HG03460 (cell line): Measurements from ENCODE around the gene ATP1B1.

Experiments used
- ATAC-seq: cut with Tn5 transposase; IDR thresholded peaks from one replicate; pipeline ENCODE4 v1.9.1; 2021; ENCODE audit not compliant: unreplicated experiment

ATP1B1 gene

GRCh38 chr1:169106095-169106920 lies at the start of gene ATP1B1:
TSS of gene ATP1B1 (plus strand) at chr1:169106690. CDS start at chr1:169106830, 140 bp downstream.
- ATAC-seq = peak; percentile 81

- ATAC-seq = no peak
Measured at GRCh38 chr1:169059421-169059820, 47.1 kb upstream of the ATP1B1 start.

- no peak for ATAC-seq
Measured at GRCh38 chr1:169060043-169060722, 46.3 kb upstream of the ATP1B1 start.

GRCh38 chr1:169060919-169061639 lies 45.4 kb upstream of the ATP1B1 start:
- ATAC-seq = no peak

- no peak for ATAC-seq
Measured at GRCh38 chr1:169062152-169062551, 44.3 kb upstream of the ATP1B1 start.

GRCh38 chr1:169064103-169064502 lies 42.4 kb upstream of the ATP1B1 start:
- ATAC-seq = no peak

- ATAC-seq = no peak
Measured at GRCh38 chr1:169070547-169070946, 35.9 kb upstream of the ATP1B1 start.

- no peak for ATAC-seq
Measured at GRCh38 chr1:169070958-169071357, 35.5 kb upstream of the ATP1B1 start.

- ATAC-seq = no peak
Measured at GRCh38 chr1:169072945-169073725, 33.4 kb upstream of the ATP1B1 start.

- no peak for ATAC-seq
Measured at GRCh38 chr1:169078163-169078883, 28.2 kb upstream of the ATP1B1 start.

GRCh38 chr1:169081503-169082123 lies 24.9 kb upstream of the ATP1B1 start:
- no peak for ATAC-seq

- no peak for ATAC-seq
Measured at GRCh38 chr1:169085911-169086310, 20.6 kb upstream of the ATP1B1 start.

- no peak for ATAC-seq
Measured at GRCh38 chr1:169086603-169087455, 19.7 kb upstream of the ATP1B1 start.

- ATAC-seq = no peak
Measured at GRCh38 chr1:169087876-169088275, 18.6 kb upstream of the ATP1B1 start.

GRCh38 chr1:169089776-169090175 lies 16.7 kb upstream of the ATP1B1 start:
- no peak for ATAC-seq

- no peak for ATAC-seq
Measured at GRCh38 chr1:169090308-169090899, 16.1 kb upstream of the ATP1B1 start.

- peak; percentile 36 for ATAC-seq
Measured at GRCh38 chr1:169090900-169091311, 15.6 kb upstream of the ATP1B1 start.

- peak; percentile 56 for ATAC-seq
Measured at GRCh38 chr1:169091480-169091941, 15.0 kb upstream of the ATP1B1 start.
